ENCODE data around the gene CHI3L2. TPM values are rescaled to one million over a fixed set of nuclear protein-coding genes. Genes with fewer than 3 reads are reported as not detected.

The CHI3L2 gene
- total RNA-seq, 1 experiment from 2014 or later: 0.77 TPM

DNA sequence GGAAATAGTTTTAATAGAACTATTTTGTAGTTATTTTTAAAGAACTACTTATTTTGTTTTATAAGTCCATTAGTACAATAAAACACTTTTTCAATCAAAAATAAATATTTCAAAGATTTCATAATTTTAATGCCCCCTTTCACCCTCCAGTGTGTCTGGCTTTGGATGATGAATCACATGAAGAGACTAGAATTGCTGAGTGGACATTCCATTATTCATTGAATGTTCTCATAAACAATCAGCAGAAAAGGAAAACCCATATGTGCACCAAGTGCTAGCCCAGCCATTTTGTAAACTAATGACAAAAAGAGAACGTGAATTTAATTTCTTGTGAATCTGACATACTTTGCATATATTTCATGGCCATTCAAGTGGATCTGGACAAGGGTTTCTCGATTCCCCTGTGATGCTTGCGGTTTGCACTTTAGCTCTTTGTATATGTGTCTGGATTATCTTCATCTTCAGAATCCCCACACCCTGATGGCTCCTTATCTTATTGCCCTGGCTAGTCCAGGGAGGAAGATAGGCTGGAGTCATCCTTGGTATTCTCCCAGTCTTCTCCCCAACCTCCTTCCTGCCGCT is 42.4 kb downstream of the CHI3L2 start:
- ChIA-PET POLR2A (no interaction called here), CTCF (no interaction called here)
- Histone ChIP-seq H3K4me1 (ENCODE audit: control insufficient read depth, insufficient read depth, low read length) (no peaks in the 10 kb centered on the region), H3K27me3 (ENCODE audit: control insufficient read depth, insufficient read depth, low read length) (no peaks in the 10 kb centered on the region), H3K27ac (ENCODE audit: low read length) (no peak overlapping the region), H3K4me3 (ENCODE audit: low read depth in 2 of 2, low read length in 2 of 2) (no peak overlapping the region), H3K36me3 (ENCODE audit: control insufficient read depth, insufficient read depth, low read length) (no peaks in the 10 kb centered on the region), H3K9me3 (ENCODE audit: control insufficient read depth, insufficient read depth, low read depth, low read length) (no peaks in the 10 kb centered on the region)
- TF ChIP-seq POLR2AphosphoS5 (IDR thresholded peaks at IDR 0.05; ENCODE audit: low read depth, low read length) (no peak), TCF7L2 (IDR thresholded peaks at IDR 0.05; ENCODE audit: low read depth, low read length) (no peak), SIN3A (IDR thresholded peaks at IDR 0.05; ENCODE audit: borderline replicate concordance, insufficient read depth, low read depth, low read length) (no peak)
- TF ChIP-seq, protein P1, sequence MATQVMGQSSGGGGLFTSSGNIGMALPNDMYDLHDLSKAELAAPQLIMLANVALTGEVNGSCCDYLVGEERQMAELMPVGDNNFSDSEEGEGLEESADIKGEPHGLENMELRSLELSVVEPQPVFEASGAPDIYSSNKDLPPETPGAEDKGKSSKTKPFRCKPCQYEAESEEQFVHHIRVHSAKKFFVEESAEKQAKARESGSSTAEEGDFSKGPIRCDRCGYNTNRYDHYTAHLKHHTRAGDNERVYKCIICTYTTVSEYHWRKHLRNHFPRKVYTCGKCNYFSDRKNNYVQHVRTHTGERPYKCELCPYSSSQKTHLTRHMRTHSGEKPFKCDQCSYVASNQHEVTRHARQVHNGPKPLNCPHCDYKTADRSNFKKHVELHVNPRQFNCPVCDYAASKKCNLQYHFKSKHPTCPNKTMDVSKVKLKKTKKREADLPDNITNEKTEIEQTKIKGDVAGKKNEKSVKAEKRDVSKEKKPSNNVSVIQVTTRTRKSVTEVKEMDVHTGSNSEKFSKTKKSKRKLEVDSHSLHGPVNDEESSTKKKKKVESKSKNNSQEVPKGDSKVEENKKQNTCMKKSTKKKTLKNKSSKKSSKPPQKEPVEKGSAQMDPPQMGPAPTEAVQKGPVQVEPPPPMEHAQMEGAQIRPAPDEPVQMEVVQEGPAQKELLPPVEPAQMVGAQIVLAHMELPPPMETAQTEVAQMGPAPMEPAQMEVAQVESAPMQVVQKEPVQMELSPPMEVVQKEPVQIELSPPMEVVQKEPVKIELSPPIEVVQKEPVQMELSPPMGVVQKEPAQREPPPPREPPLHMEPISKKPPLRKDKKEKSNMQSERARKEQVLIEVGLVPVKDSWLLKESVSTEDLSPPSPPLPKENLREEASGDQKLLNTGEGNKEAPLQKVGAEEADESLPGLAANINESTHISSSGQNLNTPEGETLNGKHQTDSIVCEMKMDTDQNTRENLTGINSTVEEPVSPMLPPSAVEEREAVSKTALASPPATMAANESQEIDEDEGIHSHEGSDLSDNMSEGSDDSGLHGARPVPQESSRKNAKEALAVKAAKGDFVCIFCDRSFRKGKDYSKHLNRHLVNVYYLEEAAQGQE (IDR thresholded peaks at IDR 0.05; ENCODE audit: insufficient read depth in 1 of 2, low read depth in 2 of 2, low read length in 1 of 2): no peak
- TF ChIP-seq, protein P2, sequence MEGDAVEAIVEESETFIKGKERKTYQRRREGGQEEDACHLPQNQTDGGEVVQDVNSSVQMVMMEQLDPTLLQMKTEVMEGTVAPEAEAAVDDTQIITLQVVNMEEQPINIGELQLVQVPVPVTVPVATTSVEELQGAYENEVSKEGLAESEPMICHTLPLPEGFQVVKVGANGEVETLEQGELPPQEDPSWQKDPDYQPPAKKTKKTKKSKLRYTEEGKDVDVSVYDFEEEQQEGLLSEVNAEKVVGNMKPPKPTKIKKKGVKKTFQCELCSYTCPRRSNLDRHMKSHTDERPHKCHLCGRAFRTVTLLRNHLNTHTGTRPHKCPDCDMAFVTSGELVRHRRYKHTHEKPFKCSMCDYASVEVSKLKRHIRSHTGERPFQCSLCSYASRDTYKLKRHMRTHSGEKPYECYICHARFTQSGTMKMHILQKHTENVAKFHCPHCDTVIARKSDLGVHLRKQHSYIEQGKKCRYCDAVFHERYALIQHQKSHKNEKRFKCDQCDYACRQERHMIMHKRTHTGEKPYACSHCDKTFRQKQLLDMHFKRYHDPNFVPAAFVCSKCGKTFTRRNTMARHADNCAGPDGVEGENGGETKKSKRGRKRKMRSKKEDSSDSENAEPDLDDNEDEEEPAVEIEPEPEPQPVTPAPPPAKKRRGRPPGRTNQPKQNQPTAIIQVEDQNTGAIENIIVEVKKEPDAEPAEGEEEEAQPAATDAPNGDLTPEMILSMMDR (IDR thresholded peaks at IDR 0.05): no peak
- DNase-seq (ENCODE audit: low read depth, low spot score): no peak
- no peak for ATAC-seq
- intact Hi-C loops (cut with micrococcal nuclease; ENCODE audit: unreplicated experiment): no loop called here
- in situ Hi-C loops (cut with HindIII; ENCODE audit: low pct_unique_long_range_greater_than_20kb, low sequenced_read_pairs): no loop called here
- BruUV-seq (replicated peaks): no TSS peak

- POLR2A ChIA-PET: no interaction called here
- no peaks in the 10 kb centered on the region for H3K36me3 ChIP-seq (ENCODE audit: control insufficient read depth, insufficient read depth, low read length)
- TF ChIP-seq, protein P2 (IDR thresholded peaks at IDR 0.05): no peak
- TF ChIP-seq SIN3A (IDR thresholded peaks at IDR 0.05; ENCODE audit: borderline replicate concordance, insufficient read depth, low read depth, low read length) (no peak), POLR2AphosphoS5 (IDR thresholded peaks at IDR 0.05; ENCODE audit: low read depth, low read length) (no peak), TCF7L2 (IDR thresholded peaks at IDR 0.05; ENCODE audit: low read depth, low read length) (no peak)
- TF ChIP-seq, protein P1 (IDR thresholded peaks at IDR 0.05; ENCODE audit: insufficient read depth in 1 of 2, low read depth in 2 of 2, low read length in 1 of 2): no peak
- intact Hi-C loops (cut with micrococcal nuclease; ENCODE audit: unreplicated experiment) (no loop called here), in situ Hi-C loops (cut with HindIII; ENCODE audit: low pct_unique_long_range_greater_than_20kb, low sequenced_read_pairs) (no loop called here)
- CTCF ChIA-PET: no interaction called here
- no peaks in the 10 kb centered on the region for H3K9me3 ChIP-seq (ENCODE audit: control insufficient read depth, insufficient read depth, low read depth, low read length)
- no peaks in the 10 kb centered on the region for H3K27me3 ChIP-seq (ENCODE audit: control insufficient read depth, insufficient read depth, low read length)
- ATAC-seq (no peak), DNase-seq (ENCODE audit: low read depth, low spot score) (no peak)
- no peak overlapping the region for H3K4me3 ChIP-seq (ENCODE audit: low read depth in 2 of 2, low read length in 2 of 2)
- H3K4me1 ChIP-seq (ENCODE audit: control insufficient read depth, insufficient read depth, low read length): no peaks in the 10 kb centered on the region
- H3K27ac ChIP-seq (ENCODE audit: low read length): no peak overlapping the region
- BruUV-seq (replicated peaks): no TSS peak
Measured at GRCh38 chr1:111270771-111271463, 43.4 kb downstream of the CHI3L2 start.

Measured in Panc1 (cell line).